ENCODE measurements around the gene MCOLN1.

The MCOLN1 gene

GRCh38 chr19:7516333-7516732, 6.1 kb upstream of the MCOLN1 start:
- no peak for DNase-seq (ENCODE audit: low spot score)
- in situ Hi-C loops (cut with MboI; ENCODE audit: low sequenced_read_pairs, unreplicated experiment) = no loop called here
- no peak for TF ChIP-seq CTCF (IDR thresholded peaks at IDR 0.05; ENCODE audit: borderline replicate concordance, control extremely low read depth, extremely low read depth, insufficient read depth, missing control alignments)

GRCh38 chr19:7516878-7517277, 5.5 kb upstream of the MCOLN1 start:
- in situ Hi-C loops (cut with MboI; ENCODE audit: low sequenced_read_pairs, unreplicated experiment) = no loop called here

DNA sequence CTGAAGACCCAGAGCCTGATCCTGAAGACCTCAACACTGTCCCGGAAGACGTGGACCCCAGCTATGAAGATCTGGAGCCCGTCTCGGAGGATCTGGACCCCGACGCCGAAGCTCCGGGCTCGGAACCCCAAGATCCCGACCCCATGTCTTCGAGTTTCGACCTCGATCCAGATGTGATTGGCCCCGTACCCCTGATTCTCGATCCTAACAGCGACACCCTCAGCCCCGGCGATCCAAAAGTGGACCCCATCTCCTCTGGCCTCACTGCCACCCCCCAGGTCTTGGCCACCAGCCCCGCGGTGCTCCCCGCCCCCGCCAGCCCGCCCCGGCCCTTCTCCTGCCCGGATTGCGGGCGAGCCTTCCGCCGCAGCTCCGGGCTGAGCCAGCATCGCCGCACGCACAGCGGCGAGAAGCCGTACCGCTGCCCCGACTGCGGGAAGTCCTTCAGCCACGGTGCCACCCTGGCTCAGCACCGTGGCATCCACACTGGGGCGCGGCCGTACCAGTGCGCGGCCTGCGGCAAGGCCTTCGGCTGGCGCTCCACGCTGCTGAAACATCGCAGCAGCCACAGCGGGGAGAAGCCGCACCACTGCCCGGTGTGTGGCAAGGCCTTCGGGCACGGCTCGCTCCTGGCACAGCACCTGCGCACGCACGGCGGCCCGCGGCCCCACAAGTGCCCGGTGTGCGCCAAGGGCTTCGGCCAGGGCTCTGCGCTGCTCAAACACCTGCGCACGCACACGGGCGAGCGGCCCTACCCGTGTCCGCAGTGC, 2.9 kb upstream of the MCOLN1 start:
- in situ Hi-C loops (cut with MboI; ENCODE audit: low sequenced_read_pairs, unreplicated experiment) = no loop called here
- no peak for TF ChIP-seq CTCF (IDR thresholded peaks at IDR 0.05; ENCODE audit: borderline replicate concordance, control extremely low read depth, extremely low read depth, insufficient read depth, missing control alignments)
- no peak for DNase-seq (ENCODE audit: low spot score)

More at GRCh38 chr19:7516878-7517277, 5.5 kb upstream of the MCOLN1 start:
- no peak for TF ChIP-seq CTCF (IDR thresholded peaks at IDR 0.05; ENCODE audit: borderline replicate concordance, control extremely low read depth, extremely low read depth, insufficient read depth, missing control alignments)
- DNase-seq (ENCODE audit: low spot score) = no peak

- no peak for DNase-seq (ENCODE audit: low spot score)
- in situ Hi-C loops (cut with MboI; ENCODE audit: low sequenced_read_pairs, unreplicated experiment) = no loop called here
- no peak for TF ChIP-seq CTCF (IDR thresholded peaks at IDR 0.05; ENCODE audit: borderline replicate concordance, control extremely low read depth, extremely low read depth, insufficient read depth, missing control alignments)
Measured at GRCh38 chr19:7520131-7521051, 2.0 kb upstream of the MCOLN1 start.

DNA sequence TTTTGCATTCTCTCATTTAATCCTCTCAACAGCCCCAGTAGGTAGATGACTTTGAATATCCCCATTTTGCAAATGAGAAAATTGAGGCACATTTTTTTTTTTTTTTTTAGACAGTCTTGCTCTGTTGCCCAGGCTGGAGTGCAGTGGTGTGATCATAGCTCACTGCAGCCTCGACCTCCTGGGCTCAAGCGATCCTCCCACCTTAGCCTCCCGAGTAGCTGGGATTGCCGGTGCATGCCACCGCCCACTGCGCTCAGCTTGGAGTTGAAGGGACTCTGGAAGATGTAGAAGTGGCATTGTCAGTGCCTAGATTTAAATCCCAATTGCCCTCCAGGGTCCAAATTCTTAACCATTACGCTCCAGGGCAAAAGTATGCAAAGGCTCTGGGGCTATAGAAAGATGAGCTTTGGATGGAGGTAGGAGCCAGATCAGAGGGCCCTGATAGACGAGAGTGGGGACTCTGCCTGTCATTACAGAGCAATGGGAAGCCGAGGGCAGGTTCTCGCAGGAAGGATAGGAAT, 813 bp upstream of the MCOLN1 start:
- no peak for TF ChIP-seq CTCF (IDR thresholded peaks at IDR 0.05; ENCODE audit: borderline replicate concordance, control extremely low read depth, extremely low read depth, insufficient read depth, missing control alignments)
- in situ Hi-C loops (cut with MboI; ENCODE audit: low sequenced_read_pairs, unreplicated experiment) = no loop called here
- DNase-seq (ENCODE audit: low spot score) = no peak

- in situ Hi-C loops (cut with MboI; ENCODE audit: low sequenced_read_pairs, unreplicated experiment) = no loop called here
- DNase-seq (ENCODE audit: low spot score) = no peak
- no peak for TF ChIP-seq CTCF (IDR thresholded peaks at IDR 0.05; ENCODE audit: borderline replicate concordance, control extremely low read depth, extremely low read depth, insufficient read depth, missing control alignments)
Measured at GRCh38 chr19:7522923-7523667, 671 bp downstream of the MCOLN1 start.
